GM18505 (cell line): ENCODE measurements around the gene TMEM119.
A peak's percentile ranks its signal among the peaks of the same experiment; 100 is the strongest.
"Not testable (repeated sequence)": the region's sequence is repeated elsewhere in the genome, so short reads cannot be mapped to it uniquely, and the experiment has no call there.

Source experiments
- ATAC-seq: cut with Tn5 transposase; IDR thresholded peaks from one replicate; pipeline ENCODE4 v1.9.1; 2021; ENCODE audit not compliant: unreplicated experiment
- POLR2A ChIP-seq: IDR thresholded peaks from 4 replicates; pipeline ENCODE4 v1.6.1; 2011; ENCODE audit warnings: borderline replicate concordance; ENCODE audit not compliant: insufficient read depth, insufficient read length; ENCODE audit errors: extremely low read depth

The TMEM119 gene

DNA sequence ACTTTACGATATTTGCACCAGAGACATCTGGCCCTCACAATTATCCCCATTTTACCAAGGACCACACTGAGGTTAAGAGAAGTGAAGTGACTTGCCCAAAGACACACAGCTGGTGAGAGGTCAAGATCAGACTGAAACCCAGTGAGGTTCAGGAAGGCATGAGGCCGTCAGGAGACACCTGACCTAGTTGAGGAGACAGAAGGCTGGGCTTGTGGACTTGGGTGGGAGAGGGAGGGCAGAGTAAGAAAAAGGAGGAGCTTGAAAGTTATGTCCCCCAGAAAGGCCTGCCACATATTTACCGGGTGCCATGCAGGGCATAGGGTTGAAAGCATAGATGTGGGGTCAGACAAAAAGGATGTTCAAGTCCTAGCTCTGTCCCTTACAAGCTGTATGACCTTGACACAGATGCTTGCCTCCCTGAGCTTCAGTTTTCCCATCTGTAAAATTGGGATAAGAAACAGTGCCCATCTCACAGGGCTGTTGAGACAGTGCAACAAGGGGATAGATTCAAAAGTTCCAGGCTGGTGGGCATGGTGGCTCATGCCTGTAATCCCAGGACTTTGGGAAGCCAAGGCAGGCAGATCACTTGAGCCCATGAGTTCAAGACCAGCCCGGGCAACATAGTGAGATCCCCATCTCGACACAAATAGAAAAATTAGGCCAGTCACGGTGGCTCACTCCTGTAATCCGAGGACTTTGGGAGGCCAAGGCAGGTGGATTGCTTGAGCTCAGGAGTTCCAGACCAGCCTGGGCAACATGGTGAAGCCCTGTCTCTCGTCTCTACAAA is 29.4 kb upstream of the TMEM119 start:
- no peak for TF ChIP-seq POLR2A
- ATAC-seq = no peak

DNA sequence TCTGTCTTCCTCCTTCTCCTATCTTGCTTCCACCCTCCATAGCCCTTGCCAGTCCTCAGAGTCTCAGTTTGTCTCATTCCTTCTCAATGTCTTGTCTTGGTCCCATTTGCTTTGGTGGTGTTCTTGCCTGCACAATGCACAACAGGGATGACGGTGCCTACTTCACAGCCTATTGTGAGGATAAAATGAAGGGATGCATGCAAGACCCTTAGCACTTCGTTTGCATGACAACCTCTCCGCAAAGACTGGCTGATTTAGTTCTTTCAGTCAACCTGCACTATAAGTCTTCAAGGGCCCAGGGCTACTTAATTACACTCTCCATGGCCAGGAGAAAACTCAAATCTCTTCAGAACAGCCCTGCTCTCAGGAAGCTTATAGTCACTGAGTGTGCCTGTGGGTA is 27.3 kb upstream of the TMEM119 start:
- no peak for ATAC-seq
- TF ChIP-seq POLR2A = no peak

DNA sequence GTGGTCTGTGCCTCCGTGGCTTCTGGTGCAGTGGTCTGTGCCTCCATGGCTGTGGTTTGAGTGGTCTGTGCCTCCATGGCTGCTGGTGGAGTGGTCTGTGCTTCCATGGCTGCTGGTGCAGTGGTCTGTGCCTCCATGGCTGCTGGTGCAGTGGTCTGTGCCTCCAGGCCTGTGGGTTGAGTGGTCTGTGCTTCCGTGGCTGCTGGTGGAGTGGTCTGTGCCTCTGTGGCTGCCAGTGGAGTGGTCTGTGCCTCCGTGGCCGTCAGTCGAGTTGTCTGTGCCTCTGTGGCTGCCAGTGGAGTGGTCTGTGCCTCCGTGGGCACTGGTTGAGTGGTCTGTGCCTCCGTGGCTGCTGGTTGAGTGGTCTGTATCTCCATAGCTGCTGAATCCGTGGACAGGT is 25.7 kb upstream of the TMEM119 start:
- TF ChIP-seq POLR2A = no peak
- ATAC-seq = no peak

DNA sequence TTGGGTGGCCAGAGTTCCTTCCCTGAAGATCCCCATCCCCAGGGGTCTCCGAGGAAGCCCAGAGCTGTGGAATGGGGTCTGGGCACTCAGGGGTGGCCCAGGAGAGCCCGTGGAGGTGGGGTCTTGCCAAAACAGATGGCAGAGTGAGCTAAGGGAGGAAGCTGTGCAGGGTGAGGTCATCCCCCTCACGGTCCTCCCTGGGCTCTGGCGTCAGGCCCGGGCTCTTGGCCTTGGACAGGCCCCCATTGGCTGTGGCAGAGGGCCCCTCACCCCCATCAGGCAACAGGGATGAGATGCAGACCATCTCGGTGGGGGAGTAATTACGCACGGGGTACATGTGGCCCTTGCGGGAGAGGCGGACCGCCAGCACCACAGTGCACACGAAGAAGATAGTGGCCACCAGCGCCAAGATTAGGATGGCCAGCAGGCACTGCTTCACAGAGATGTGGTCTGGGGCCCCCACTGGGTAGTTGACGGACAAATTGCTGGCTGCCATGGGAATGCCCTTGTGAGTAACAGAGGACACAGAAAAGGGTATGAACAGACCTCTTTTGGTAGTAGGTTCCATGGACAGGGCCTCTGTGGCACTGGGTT is 25.1 kb upstream of the TMEM119 start:
- no peak for TF ChIP-seq POLR2A
- ATAC-seq = no peak

DNA sequence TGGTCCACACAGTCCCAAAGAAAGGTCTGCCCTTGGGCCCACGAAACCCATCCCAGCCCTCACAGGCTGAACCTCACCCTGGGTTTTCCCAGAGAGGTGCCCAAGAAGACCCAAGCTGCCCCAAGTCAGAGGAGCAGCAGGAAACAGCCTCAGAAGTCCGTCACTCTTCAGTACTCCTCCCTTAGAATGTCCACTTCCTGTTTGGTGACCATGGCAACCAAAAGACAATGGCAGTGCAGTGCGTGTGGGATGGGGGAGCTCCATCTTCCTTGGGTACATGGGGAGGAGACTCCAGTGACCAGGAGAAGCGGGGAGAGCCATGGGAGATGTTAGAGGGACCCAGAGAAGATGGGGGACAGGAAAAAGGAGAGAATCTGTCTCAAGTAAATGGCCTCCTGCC is 24.5 kb upstream of the TMEM119 start:
- TF ChIP-seq POLR2A = no peak

DNA sequence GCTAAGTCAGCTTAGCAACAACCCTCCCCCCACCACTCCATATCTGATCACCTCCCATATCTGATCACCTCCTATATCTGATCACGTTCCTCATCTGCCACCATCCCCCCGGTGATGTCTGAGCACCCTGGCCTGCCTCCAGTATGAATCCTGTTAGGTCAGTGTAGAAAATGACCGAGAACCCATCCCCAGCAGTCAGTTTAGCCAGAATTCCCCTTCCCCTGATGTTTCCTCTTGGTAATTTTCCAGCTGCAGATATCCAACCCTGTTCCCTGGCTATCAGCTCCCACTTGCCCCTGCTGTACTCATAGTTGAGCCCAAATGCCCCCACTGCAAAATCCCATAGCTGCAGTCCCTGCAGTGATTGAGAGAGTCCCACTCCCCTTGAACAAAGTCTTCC is 23.3 kb upstream of the TMEM119 start:
- ATAC-seq = no peak
- TF ChIP-seq POLR2A = no peak

More for the DNA sequence above, 24.5 kb upstream of the TMEM119 start:
- no peak for ATAC-seq

DNA sequence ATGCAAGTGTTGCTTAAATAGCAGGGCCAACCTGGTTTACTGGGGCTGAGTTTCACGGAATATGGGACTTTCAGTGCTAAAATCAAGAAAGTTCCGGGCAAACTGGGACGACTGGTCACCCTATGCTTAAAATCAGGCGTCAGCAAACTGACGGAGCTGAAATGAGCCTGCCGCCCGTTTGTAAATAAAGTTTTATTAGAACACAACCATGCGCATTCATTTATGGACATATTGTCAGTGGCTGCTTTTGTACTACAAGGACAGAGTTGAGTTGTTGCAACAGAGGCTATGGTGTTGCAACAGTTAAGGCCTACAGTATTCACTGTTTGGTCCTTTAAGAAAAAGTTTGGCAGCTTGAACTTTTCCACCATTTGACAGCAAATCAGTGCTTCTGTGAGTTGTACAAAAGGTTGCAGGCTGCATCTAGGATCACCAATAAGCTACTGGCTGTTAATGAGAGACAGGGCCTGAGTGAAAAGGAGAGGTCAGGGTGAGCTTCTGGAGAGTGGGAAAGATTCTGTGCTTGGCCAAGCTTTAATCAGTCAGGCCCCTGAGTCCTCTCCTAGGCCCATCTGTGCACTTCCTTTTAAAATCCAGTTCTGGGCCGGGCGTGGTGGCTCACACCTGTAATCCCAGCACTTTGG is 22.5 kb upstream of the TMEM119 start:
- ATAC-seq = no peak
- TF ChIP-seq POLR2A = no peak

DNA sequence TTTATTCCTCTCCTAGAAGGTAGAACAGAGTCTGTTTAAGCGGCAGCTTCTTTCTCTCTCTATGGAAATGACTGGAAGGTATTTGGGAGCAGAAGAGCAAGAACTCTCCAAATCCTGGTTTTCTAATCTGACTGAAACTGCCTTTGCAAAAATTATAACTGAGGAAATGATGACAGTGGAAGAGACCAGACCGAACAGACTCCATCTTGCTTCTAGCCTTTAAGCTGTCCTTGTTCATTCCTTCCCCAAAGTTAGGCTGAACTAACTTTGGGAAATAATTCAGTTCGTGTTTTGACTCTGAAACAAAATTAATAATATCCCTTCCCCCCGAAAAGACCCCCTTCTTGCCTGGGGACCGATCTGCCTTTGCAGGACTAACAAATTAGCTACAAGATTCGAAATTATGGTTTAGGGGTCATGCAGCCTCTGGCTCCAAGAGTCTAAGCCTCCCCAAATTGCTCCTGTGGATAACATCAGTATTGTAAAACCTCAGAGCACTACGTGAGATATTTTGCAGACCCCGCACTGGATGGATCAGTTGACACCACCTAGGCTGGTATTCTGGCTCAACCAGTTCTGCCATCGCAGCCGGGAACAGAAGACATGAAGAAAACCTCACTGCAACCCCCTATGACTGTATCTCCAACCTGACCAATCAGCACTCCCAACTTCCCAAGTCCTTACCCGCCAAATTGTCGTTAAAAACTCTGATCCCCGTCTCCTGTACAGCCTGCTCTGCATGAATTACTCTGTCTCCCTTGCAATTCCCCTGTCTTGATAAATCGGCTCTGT is 21.7 kb upstream of the TMEM119 start:
- ATAC-seq = no peak
- TF ChIP-seq POLR2A = no peak

DNA sequence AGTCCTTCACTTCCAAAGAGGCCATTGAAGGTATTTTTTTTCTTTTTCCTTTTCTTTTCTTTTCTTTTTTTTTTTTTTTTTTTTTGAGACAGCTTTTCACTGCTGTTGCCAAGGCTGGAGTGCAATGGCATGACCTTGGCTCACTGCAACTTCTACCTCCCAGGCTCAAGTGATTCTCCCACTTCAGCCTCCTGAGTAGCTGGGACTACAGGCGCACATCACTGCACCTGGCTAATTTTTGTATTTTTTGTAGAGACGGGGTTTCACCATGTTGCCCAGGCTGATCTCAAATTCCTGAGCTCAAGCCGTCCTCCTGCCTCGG is 21.0 kb upstream of the TMEM119 start:
- not testable (repeated sequence) for ATAC-seq

DNA sequence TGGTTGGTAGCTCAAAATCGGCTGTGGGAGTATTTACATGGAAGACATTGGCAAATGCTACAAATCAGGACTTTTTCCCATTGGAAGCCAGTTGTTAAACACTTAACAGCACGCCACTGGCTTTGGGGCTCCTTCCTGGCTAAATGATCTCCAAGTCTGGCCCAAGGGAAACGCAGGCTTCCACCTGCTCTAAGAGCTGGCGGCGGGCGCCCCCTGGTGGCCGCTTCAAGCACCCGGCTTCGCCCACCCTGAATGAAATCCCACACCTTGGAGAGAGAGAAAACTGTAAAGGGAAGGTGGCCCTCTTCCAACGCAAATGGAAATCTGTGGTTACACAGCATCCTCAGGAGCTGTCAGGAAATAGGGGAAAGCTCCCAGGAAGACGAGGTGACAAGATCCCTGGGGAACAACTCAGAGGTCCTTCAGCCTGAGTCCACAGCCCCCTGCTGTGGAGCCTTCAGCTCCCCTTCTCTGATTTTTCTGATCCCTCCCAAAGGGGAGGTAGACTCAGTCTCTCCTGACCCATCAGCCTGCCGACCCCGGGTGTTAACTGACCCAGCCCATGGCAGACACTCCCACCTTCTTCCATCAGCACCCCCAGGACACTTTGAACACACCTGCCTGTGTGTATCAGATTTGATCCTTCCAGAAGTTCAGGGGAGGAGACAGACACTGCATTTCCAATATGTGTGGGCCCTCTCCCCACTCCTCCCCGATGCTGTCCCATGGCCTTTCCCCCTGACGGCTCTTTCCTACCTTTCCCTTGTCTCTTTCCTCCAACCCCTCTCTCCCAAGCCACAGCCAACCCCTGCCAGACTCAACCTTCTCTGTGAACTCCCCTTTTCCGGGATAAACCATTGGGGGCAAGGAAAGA is 20.4 kb upstream of the TMEM119 start:
- TF ChIP-seq POLR2A = no peak
- ATAC-seq = peak; percentile 44

DNA sequence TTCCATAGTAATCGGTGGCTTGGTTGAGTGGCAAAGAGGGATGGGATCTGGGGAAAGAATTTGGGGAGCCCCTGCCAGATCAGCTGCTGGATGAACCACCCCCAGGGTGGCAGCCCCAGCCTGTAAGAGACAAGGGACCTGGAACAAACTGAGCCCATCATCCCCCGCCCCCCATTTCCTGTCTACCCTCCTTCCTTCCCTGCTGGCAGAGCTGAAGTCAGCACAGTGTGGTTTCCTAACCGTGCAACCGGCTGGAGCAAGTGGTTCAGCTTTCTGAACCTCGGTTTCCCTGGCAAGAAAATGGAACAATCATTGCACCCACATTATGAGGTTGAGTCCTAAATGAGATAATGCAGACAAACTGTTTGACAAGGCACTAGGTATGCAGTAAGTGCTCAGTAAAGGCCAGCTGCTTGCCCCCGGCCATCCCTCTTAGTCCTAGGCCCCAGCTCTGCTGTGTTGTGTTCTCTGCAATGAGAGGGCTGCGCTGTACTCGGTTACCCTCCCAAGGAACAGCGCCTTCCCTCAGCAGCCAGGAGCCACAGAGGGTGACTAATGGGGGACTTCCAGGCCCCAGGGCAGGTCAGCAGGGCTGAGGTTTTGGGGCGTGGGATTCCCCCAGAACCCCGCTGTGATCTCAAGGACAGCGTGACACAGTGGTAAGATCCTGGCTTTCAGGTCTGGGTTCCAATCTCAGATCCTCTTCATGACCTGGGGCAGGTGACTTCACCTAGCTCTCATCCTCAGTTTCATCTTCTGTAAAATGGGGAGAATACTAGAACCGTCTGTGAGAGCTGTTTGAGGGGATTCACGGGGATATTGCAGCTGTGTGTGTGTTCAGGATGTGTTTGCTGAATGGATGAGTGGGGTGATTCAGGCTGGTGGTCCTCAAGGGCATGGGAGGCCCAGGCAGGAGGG is 19.3 kb upstream of the TMEM119 start:
- ATAC-seq = peak; percentile 73
- TF ChIP-seq POLR2A = peak; percentile 40

DNA sequence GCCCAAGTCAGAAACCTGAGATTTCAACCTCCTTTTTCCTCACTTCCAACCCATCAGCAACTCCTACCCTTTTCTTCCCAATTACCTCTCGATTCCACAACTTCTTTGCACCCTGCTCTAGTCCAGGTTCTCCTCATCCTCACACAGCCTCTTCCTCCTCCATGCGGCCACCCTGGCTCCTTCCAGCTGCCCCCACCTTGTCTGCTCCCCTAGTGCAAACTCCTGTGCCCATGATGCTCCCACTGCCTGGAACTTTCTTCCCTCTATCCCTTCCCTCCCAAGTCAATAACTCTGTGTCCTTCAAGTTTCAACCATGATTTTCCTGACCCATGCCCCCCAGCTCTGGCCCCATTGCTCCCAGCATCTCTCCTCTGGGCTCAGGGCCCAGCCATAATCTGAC is 18.5 kb upstream of the TMEM119 start:
- no peak for ATAC-seq
- no peak for TF ChIP-seq POLR2A

DNA sequence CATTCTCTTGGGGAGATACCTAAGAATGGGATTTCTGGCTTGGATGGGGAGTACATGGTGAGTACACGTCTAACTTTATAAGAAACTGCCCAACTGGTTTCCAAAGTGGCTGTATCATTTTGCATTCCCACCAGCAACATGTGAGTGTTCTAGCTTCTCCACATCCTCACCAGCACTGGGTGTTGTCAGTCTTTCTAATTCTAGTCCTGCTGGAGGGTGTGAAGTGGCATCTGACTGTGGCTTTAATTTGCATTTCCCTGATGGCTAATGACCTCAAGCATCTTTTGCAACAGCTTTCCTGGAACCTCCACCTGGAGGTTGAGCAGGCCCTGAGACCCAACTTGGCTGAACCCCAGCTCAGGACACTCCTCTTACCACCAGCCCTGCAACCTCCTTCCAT is 18.0 kb upstream of the TMEM119 start:
- TF ChIP-seq POLR2A = no peak
- no peak for ATAC-seq
